HepG2 (cell line): ENCODE measurements around the gene BCL11B. TPM values are rescaled to one million over a fixed set of nuclear protein-coding genes. Genes with fewer than 3 reads are reported as not detected.

Source experiments
- CC2D1A ChIP-seq: sonication (generic); formaldehyde crosslinking; IDR thresholded peaks from 2 replicates; pipeline ENCODE4 v1.8.1; 2023; ENCODE audit warnings: mild to moderate bottlenecking, missing genetic modification reagents
- CREM ChIP-seq, 2 experiments: sonication (generic) in 1 of 2; formaldehyde crosslinking in 1 of 2; IDR thresholded peaks; 2 replicates each; pipeline versions ENCODE4 v1.4.0 to v1.6.1; 2016 to 2020; ENCODE audit warnings: antibody characterized with exemption in 1 of 2, mild to moderate bottlenecking in 1 of 2, missing genetic modification reagents in 1 of 2
- GMEB2 ChIP-seq: IDR thresholded peaks from 2 replicates; pipeline ENCODE4 v1.6.1; 2016; ENCODE audit warnings: missing biosample characterization, missing genetic modification reagents, low read depth
- MLLT10 ChIP-seq: sonication (generic); formaldehyde crosslinking; IDR thresholded peaks from 2 replicates; pipeline ENCODE4 v1.4.0; 2020; ENCODE audit warnings: missing genetic modification reagents
- MTERF4 ChIP-seq: sonication (generic); formaldehyde crosslinking; IDR thresholded peaks from 2 replicates; pipeline ENCODE4 v1.8.0; 2023; ENCODE audit warnings: mild to moderate bottlenecking, missing genetic modification reagents
- MTF2 ChIP-seq: sonication (generic); formaldehyde crosslinking; IDR thresholded peaks from 2 replicates; pipeline ENCODE4 v1.5.0; 2020; ENCODE audit warnings: missing genetic modification reagents, borderline replicate concordance
- RAD51 ChIP-seq: fragments of 450-650 bp; IDR thresholded peaks from 2 replicates; pipeline ENCODE4 v1.6.1; 2016; ENCODE audit warnings: borderline replicate concordance
- SKI ChIP-seq: fragments of 450-650 bp; IDR thresholded peaks from one replicate; pipeline ENCODE4 v1.6.1; 2018; ENCODE audit warnings: mild to moderate bottlenecking; ENCODE audit not compliant: partially characterized antibody
- U2AF1 ChIP-seq: fragments of 200-400 bp; formaldehyde crosslinking; optimal IDR thresholded peaks from 2 replicates; pipeline ENCODE3; 2017; ENCODE audit warnings: mild to moderate bottlenecking, low read depth, low read length
- ZBTB4 ChIP-seq: sonication (generic); formaldehyde crosslinking; IDR thresholded peaks from 2 replicates; pipeline ENCODE4 v1.4.0; 2020; ENCODE audit warnings: missing genetic modification reagents, mild to moderate bottlenecking, borderline replicate concordance
- ZKSCAN1 ChIP-seq: fragments of 150-350 bp; IDR thresholded peaks from 2 replicates; pipeline ENCODE4 v1.6.1; 2014; ENCODE audit warnings: low read length
- ZNF235 ChIP-seq: sonication (generic); formaldehyde crosslinking; IDR thresholded peaks from 2 replicates; pipeline ENCODE4 v1.8.1; 2023; ENCODE audit warnings: mild to moderate bottlenecking, missing genetic modification reagents, borderline replicate concordance
- ZNF329 ChIP-seq: sonication (generic); formaldehyde crosslinking; IDR thresholded peaks from 2 replicates; pipeline ENCODE4 v1.9.0; 2021; ENCODE audit warnings: low read depth, mild to moderate bottlenecking, missing genetic modification reagents
- ZNF362 ChIP-seq: sonication (generic); formaldehyde crosslinking; IDR thresholded peaks from 2 replicates; pipeline ENCODE4 v1.4.0; 2020; ENCODE audit warnings: missing genetic modification reagents, mild to moderate bottlenecking, borderline replicate concordance
- ZSCAN30 ChIP-seq: sonication (generic); formaldehyde crosslinking; IDR thresholded peaks from 2 replicates; pipeline ENCODE4 v1.5.0; 2020; ENCODE audit warnings: mild to moderate bottlenecking, missing genetic modification reagents
- polyA plus RNA-seq, 8 experiments: library from polyadenylated mRNA; depleted of rRNA in 3 of 8; stranded (reverse) in 7 of 8; unstranded in 1 of 8; fragments of >200 nt; fragmentation: Illumina TruSeq in 4 of 8; extraction: Trizol in 4 of 8; gene quantifications; 2 replicates each; pipeline versions ENCODE4 v1.2.1 to v1.2.3, GENCODE V29; 2011 to 2016; ENCODE audit warnings: low read depth in 4 of 8, missing spikeins in 1 of 8, mixed read lengths in 1 of 8; ENCODE audit not compliant: insufficient read depth in 1 of 8
- total RNA-seq, 5 experiments: library from RNA; depleted of rRNA; stranded (reverse); fragments of >200 nt; fragmentation: Illumina TruSeq; extraction: Trizol; gene quantifications; 2 replicates each; pipeline ENCODE4 v1.2.3, GENCODE V29; 2016; ENCODE audit warnings: low read depth in 1 of 5
- TF ChIP-seq, protein P1 (sequence below): sonication (generic); formaldehyde crosslinking; IDR thresholded peaks from 2 replicates; pipeline ENCODE4 v1.4.0; 2020; ENCODE audit warnings: mild to moderate bottlenecking, missing genetic modification reagents, borderline replicate concordance
- TF ChIP-seq, protein P2 (sequence below): sonication (generic); formaldehyde crosslinking; IDR thresholded peaks from 2 replicates; pipeline ENCODE4 v1.5.1; 2020; ENCODE audit warnings: missing genetic modification reagents, mild to moderate bottlenecking, borderline replicate concordance

BCL11B gene
- total and polyA plus RNA-seq, 2 of the 13 experiments (the other 11 are each of a cell fraction or from before 2014, with no cell fraction given): not detected

GRCh38 chr14:99275222-99275584 is 3.2 kb upstream of the BCL11B start (continued):
- TF ChIP-seq MTF2 (CRISPR knock-in tag): no peak
- TF ChIP-seq CC2D1A: no peak
- TF ChIP-seq, protein P1, sequence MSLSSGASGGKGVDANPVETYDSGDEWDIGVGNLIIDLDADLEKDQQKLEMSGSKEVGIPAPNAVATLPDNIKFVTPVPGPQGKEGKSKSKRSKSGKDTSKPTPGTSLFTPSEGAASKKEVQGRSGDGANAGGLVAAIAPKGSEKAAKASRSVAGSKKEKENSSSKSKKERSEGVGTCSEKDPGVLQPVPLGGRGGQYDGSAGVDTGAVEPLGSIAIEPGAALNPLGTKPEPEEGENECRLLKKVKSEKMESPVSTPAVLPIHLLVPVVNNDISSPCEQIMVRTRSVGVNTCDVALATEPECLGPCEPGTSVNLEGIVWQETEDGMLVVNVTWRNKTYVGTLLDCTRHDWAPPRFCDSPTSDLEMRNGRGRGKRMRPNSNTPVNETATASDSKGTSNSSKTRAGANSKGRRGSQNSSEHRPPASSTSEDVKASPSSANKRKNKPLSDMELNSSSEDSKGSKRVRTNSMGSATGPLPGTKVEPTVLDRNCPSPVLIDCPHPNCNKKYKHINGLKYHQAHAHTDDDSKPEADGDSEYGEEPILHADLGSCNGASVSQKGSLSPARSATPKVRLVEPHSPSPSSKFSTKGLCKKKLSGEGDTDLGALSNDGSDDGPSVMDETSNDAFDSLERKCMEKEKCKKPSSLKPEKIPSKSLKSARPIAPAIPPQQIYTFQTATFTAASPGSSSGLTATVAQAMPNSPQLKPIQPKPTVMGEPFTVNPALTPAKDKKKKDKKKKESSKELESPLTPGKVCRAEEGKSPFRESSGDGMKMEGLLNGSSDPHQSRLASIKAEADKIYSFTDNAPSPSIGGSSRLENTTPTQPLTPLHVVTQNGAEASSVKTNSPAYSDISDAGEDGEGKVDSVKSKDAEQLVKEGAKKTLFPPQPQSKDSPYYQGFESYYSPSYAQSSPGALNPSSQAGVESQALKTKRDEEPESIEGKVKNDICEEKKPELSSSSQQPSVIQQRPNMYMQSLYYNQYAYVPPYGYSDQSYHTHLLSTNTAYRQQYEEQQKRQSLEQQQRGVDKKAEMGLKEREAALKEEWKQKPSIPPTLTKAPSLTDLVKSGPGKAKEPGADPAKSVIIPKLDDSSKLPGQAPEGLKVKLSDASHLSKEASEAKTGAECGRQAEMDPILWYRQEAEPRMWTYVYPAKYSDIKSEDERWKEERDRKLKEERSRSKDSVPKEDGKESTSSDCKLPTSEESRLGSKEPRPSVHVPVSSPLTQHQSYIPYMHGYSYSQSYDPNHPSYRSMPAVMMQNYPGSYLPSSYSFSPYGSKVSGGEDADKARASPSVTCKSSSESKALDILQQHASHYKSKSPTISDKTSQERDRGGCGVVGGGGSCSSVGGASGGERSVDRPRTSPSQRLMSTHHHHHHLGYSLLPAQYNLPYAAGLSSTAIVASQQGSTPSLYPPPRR (CRISPR knock-in tag): 0 out of 2 replicates have a peak, but pooled peaks have one; percentile 20
- no peak for TF ChIP-seq MLLT10 (CRISPR knock-in tag)
- no peak for TF ChIP-seq SKI
- TF ChIP-seq ZNF362 (CRISPR knock-in tag): no peak
- TF ChIP-seq MTERF4 (CRISPR knock-in tag): no peak
- TF ChIP-seq ZNF235 (CRISPR knock-in tag): no peak
- TF ChIP-seq ZBTB4 (CRISPR knock-in tag): no peak
- TF ChIP-seq ZSCAN30 (CRISPR knock-in tag): no peak
- no peak for TF ChIP-seq CREM (IDR thresholded peaks at IDR 0.05)
- no peak for TF ChIP-seq CREM (CRISPR knock-in tag; IDR thresholded peaks at IDR 0.05)
- peak; percentile 94 for TF ChIP-seq ZKSCAN1
- no peak for TF ChIP-seq RAD51
- no peak for TF ChIP-seq ZNF329 (CRISPR knock-in tag)
- no peak for TF ChIP-seq U2AF1
- TF ChIP-seq, protein P2, sequence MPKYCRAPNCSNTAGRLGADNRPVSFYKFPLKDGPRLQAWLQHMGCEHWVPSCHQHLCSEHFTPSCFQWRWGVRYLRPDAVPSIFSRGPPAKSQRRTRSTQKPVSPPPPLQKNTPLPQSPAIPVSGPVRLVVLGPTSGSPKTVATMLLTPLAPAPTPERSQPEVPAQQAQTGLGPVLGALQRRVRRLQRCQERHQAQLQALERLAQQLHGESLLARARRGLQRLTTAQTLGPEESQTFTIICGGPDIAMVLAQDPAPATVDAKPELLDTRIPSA (CRISPR knock-in tag): no peak
- TF ChIP-seq GMEB2 (CRISPR knock-in tag): no peak
